ENCODE results near the gene C9orf78. TPM values are rescaled to one million over a fixed set of nuclear protein-coding genes. Genes with fewer than 3 reads are reported as not detected.

Gene C9orf78
- total and polyA plus RNA-seq, 9 of the 15 experiments (the other 6 are each of a cell fraction or from before 2014, with no cell fraction given): 94.6 to 266 (median 202) TPM

GRCh38 chr9:129868023-129868871, 33.2 kb upstream of the C9orf78 start:
- Histone ChIP-seq H3K4me2 (ENCODE audit: insufficient read depth, low read length) (no peak overlapping the region), H3K27me3 (ENCODE audit: control insufficient read depth in 2 of 2, insufficient read depth in 2 of 2, low read length in 2 of 2) (no peaks in the 10 kb centered on the region), H3K79me2 (ENCODE audit: control insufficient read depth, insufficient read depth, low read length) (peaks cover 4% of the 10 kb centered on the region; the same call in 2 of the 3 replicates), H3K27ac (ENCODE audit: extremely low read depth, low read depth, low read length) (no peak overlapping the region), H4K20me1 (replicated peaks; ENCODE audit: control insufficient read depth, insufficient read depth, low read length) (no peaks in the 10 kb centered on the region), H3K9me3 (replicated peaks; ENCODE audit: control insufficient read depth, insufficient read depth, low read depth, low read length) (no peaks in the 10 kb centered on the region), H3K4me3 (no peak overlapping the region), H3K36me3 (ENCODE audit: control insufficient read depth, insufficient read depth, low read length) (peaks cover 91% of the 10 kb centered on the region), H3K4me1 (replicated peaks in 1 of 2; ENCODE audit: control insufficient read depth in 2 of 2, insufficient read depth in 2 of 2, low read length in 2 of 2) (peaks cover 19 to 68% of the 10 kb centered on the region in 2 experiments), H3K9ac (ENCODE audit: insufficient read depth in 1 of 2, low read depth in 2 of 2, low read length in 2 of 2) (peak overlapping the region in 1 of 2 experiments; percentile 41; a peak in 2 of 4 replicates), H2AFZ (ENCODE audit: low read depth, low read length) (no peak overlapping the region), H3K9me1 (ENCODE audit: control insufficient read depth, insufficient read depth, low read length) (peaks cover 4% of the 10 kb centered on the region)
- ChIA-PET POLR2A (interaction anchor here (0.6 to 3.7 kb wide), 4 partner anchors 10 to 44 kb away, joined by 3 to 30 read pairs (median 4); partner anchors contain the start of gene TOR1A), CTCF (ENCODE audit: low intra/inter-chr PET ratio) (no interaction called here)
- no TSS peak for BruUV-seq (replicated peaks)
- 91% methylated on average over 48 of the region's 48 CpGs for WGBS (ENCODE audit: insufficient coverage, low coverage, missing lambda C conversion rate)
- no peak for TF ChIP-seq SETDB1 (IDR thresholded peaks at IDR 0.05; ENCODE audit: low read length)
- TF ChIP-seq POLR2A (conservative IDR thresholded peaks at IDR 0.05): 0 out of 2 replicates have a peak, but pooled peaks have one; percentile 17
- TF ChIP-seq PHTF2 (CRISPR knock-in tag; IDR thresholded peaks at IDR 0.05): no peak
- TF ChIP-seq RBFOX2 (IDR thresholded peaks at IDR 0.05; ENCODE audit: low read depth, low read length): peak; percentile 46; the same call in 1 of the 2 replicates
- TF ChIP-seq HMGN3 (IDR thresholded peaks at IDR 0.05; ENCODE audit: borderline replicate concordance, extremely low read depth, insufficient read length, low read depth, low read length): peak; percentile 28
- TF ChIP-seq POLR2G (IDR thresholded peaks at IDR 0.05; ENCODE audit: low read depth, low read length): peak; percentile 63
- TF ChIP-seq, protein P1, sequence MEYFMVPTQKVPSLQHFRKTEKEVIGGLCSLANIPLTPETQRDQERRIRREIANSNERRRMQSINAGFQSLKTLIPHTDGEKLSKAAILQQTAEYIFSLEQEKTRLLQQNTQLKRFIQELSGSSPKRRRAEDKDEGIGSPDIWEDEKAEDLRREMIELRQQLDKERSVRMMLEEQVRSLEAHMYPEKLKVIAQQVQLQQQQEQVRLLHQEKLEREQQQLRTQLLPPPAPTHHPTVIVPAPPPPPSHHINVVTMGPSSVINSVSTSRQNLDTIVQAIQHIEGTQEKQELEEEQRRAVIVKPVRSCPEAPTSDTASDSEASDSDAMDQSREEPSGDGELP (CRISPR knock-in tag; IDR thresholded peaks at IDR 0.05; ENCODE audit: borderline replicate concordance): peak; percentile 13; the same call in 1 of the 2 replicates
- no peak for TF ChIP-seq CSDE1 (IDR thresholded peaks at IDR 0.05)
- no peak for TF ChIP-seq NCOA2 (IDR thresholded peaks at IDR 0.05; ENCODE audit: partially characterized antibody in 2 of 2)
- no peak for TF ChIP-seq ZNF644 (tag; IDR thresholded peaks at IDR 0.05; ENCODE audit: low read depth)
- TF ChIP-seq CCNT2 (IDR thresholded peaks at IDR 0.05; ENCODE audit: borderline replicate concordance, extremely low read depth, insufficient read length, low read depth, low read length): no peak
- DNase-seq (ENCODE audit: extremely low read depth in 1 of 4, low spot score in 3 of 4): no peak
- in situ Hi-C loops (cut with MboI) (no loop called here), intact Hi-C loops (cut with micrococcal nuclease) (no loop called here)
- no peak for FAIRE-seq
- ATAC-seq: no peak
